Right lobe of liver (tissue), 6 donors: ENCODE measurements around the gene LRRC10B. TPM values are rescaled to one million over a fixed set of nuclear protein-coding genes. Genes with fewer than 3 reads are reported as not detected.
"Not testable (repeated sequence)": the region's sequence is repeated elsewhere in the genome, so short reads cannot be mapped to it uniquely, and the experiment has no call there.

Experiments used
- ATAC-seq, 4 donors: fragments of 200-7000 bp; cut with Tn5 transposase; one replicate each; pipeline ENCODE4 v1.9.1; 2020; ENCODE audit warnings: mild to moderate bottlenecking in 4 of 4, moderate library complexity in 4 of 4
- DNase-seq, 3 donors: peaks; one replicate each; pipeline ENCODE4 v3.0.0-alpha.2; 2020
- H3K27ac ChIP-seq, 3 donors: fragments of 200-600 bp; one replicate each; pipeline ENCODE4 v1.8.0; 2022
- H3K27me3 ChIP-seq, 2 donors: fragments of 200-600 bp; one replicate each; pipeline ENCODE4 v1.8.0; 2022
- H3K36me3 ChIP-seq, 4 donors: fragments of 200-600 bp; sonication (generic) in 1 of 4; one replicate each; pipeline versions ENCODE4 v1.5.1 to v1.8.0; 2017 to 2022; ENCODE audit warnings: control low read depth in 1 of 4
- H3K4me1 ChIP-seq, 4 donors: fragments of 200-600 bp; sonication (generic) in 1 of 4; one replicate each; pipeline versions ENCODE4 v1.5.1 to v1.8.0; 2017 to 2022; ENCODE audit warnings: control low read depth in 1 of 4
- H3K4me3 ChIP-seq, 3 donors: fragments of 200-600 bp; one replicate each; pipeline ENCODE4 v1.8.0; 2022
- H3K9me3 ChIP-seq, 4 donors: fragments of 200-600 bp; sonication (generic) in 1 of 4; one replicate each; pipeline versions ENCODE4 v1.5.1 to v1.8.0; 2017 to 2022; ENCODE audit warnings: control low read depth in 1 of 4
- CTCF ChIP-seq, 4 donors: fragments of 200-600 bp in 3 of 4; fragments of 450-650 bp in 1 of 4; IDR thresholded peaks; one replicate each; pipeline versions ENCODE4 v1.5.1 to v1.8.0; 2016 to 2022; ENCODE audit warnings: antibody characterized with exemption in 4 of 4, mild to moderate bottlenecking in 2 of 4
- POLR2A ChIP-seq: fragments of 450-650 bp; IDR thresholded peaks from one replicate; pipeline ENCODE4 v1.6.1; 2017; ENCODE audit warnings: antibody characterized with exemption, mild to moderate bottlenecking
- WGBS: methylation state at CpG from one replicate; pipeline ENCODE4 v1.1.6; 2018; ENCODE audit warnings: low coverage, low lambda C conversion rate; ENCODE audit not compliant: insufficient coverage; ENCODE audit errors: missing lambda C conversion rate; 5-methylcytosine and 5-hydroxymethylcytosine counted together
- intact Hi-C, 2 donors: fragments of 100-400 bp; cut with DNase I; formaldehyde crosslinking; loops; one replicate each; pipeline versions ENCODE4 v1.11.2 to v1.14.1; 2022
- long read RNA-seq: library from polyadenylated mRNA; unstranded; transcript quantifications from one replicate; pipeline ENCODE4 v2.0.0, GENCODE V29; 2019
- total RNA-seq, 6 experiments: library from RNA; depleted of rRNA in 2 of 6; stranded (reverse); fragments of >200 nt in 2 of 6; fragmentation: NEBNext Ultra II Directional in 3 of 6; extraction: Animal tissue kit (Norgen Biotek cat#: 25700) in 3 of 6; gene quantifications; one replicate each; pipeline versions ENCODE4 v1.1.0 to v1.2.4, GENCODE V29; 2016 to 2023
- donor health status: DM: no; HTN: yes; CAD: no.
- donor health status: DM: no; HTN: no; CAD: no.
- donor health status: DM: no; HTN: no; CAD: no.
- donor health status: DM: no; HTN: yes; CAD: no.
- donor health status: DM: no; HTN: yes; CAD: no.

The LRRC10B gene
- not detected for total RNA-seq
- long read RNA-seq = 0 reads

GRCh38 chr11:61507962-61508861 lies at the start of gene LRRC10B:
Gene LRRC10B (plus strand): TSS chr11:61508749. CDS start chr11:61508999, 250 bp downstream.
- peaks cover 0 to 9% (median 0%) of the 10 kb centered on the region in 4 donors for H3K4me1 ChIP-seq
- peak within 1 kb of the TSS in 1 of 3 donors; percentile 5 for H3K4me3 ChIP-seq
- no peaks in the 10 kb centered on the region for H3K9me3 ChIP-seq
- ATAC-seq (peak in 2 of 4 donors; percentile 5 to 33), DNase-seq (no peak)
- TF ChIP-seq POLR2A (no peak), CTCF (IDR thresholded peaks at IDR 0.05) (no peak)
- H3K27ac ChIP-seq = no peak within 1 kb of the TSS
- intact Hi-C loops = no loop called here
- no peaks in the 10 kb centered on the region for H3K27me3 ChIP-seq
- no peaks in the 10 kb centered on the region for H3K36me3 ChIP-seq
- 13% methylated on average over 5 of the region's 74 CpGs for WGBS

- no peak for DNase-seq
- no peaks in the 10 kb centered on the region for H3K27me3 ChIP-seq
- intact Hi-C loops = no loop called here
- no peak overlapping the region for H3K4me3 ChIP-seq
- no peak for TF ChIP-seq CTCF (IDR thresholded peaks at IDR 0.05)
- TF ChIP-seq POLR2A = no peak
- ATAC-seq = no peak
- WGBS = 65% methylated on average over 2 of the region's 3 CpGs
- H3K36me3 ChIP-seq = no peaks in the 10 kb centered on the region
- no peak overlapping the region for H3K27ac ChIP-seq
- H3K4me1 ChIP-seq = no peaks in the 10 kb centered on the region
- H3K9me3 ChIP-seq = no peaks in the 10 kb centered on the region
Observed at GRCh38 chr11:61460474-61460881, 48.1 kb upstream of the LRRC10B start.

GRCh38 chr11:61460986-61461385 lies 47.6 kb upstream of the LRRC10B start:
- no peak overlapping the region for H3K27ac ChIP-seq
- DNase-seq (no peak), ATAC-seq (peak; percentile 29 to 48 (median 44))
- no peaks in the 10 kb centered on the region for H3K27me3 ChIP-seq
- H3K4me1 ChIP-seq = no peaks in the 10 kb centered on the region
- H3K9me3 ChIP-seq = no peaks in the 10 kb centered on the region
- H3K36me3 ChIP-seq = no peaks in the 10 kb centered on the region
- 65% methylated on average over 5 of the region's 5 CpGs for WGBS
- H3K4me3 ChIP-seq = no peak overlapping the region
- intact Hi-C loops = no loop called here
- TF ChIP-seq POLR2A (no peak), CTCF (IDR thresholded peaks at IDR 0.05) (peak in 2 of 4 donors; percentile 6 to 10)

- ATAC-seq, H3K4me3 ChIP-seq, H3K27me3 ChIP-seq, DNase-seq, H3K27ac ChIP-seq, H3K9me3 ChIP-seq, H3K4me1 ChIP-seq, H3K36me3 ChIP-seq, intact Hi-C loops: not testable (repeated sequence)
- 63% methylated on average over 3 of the region's 6 CpGs for WGBS
Observed at GRCh38 chr11:61467602-61468001, 40.9 kb upstream of the LRRC10B start.

GRCh38 chr11:61468002-61468401 lies 40.5 kb upstream of the LRRC10B start:
- H3K36me3 ChIP-seq = no peaks in the 10 kb centered on the region
- intact Hi-C loops = no loop called here
- no peaks in the 10 kb centered on the region for H3K9me3 ChIP-seq
- no peak overlapping the region for H3K4me3 ChIP-seq
- no peaks in the 10 kb centered on the region for H3K4me1 ChIP-seq
- ATAC-seq (peak in 1 of 4 donors; percentile 15), DNase-seq (no peak)
- WGBS = 57% methylated on average over 3 of the region's 7 CpGs
- no peaks in the 10 kb centered on the region for H3K27me3 ChIP-seq
- H3K27ac ChIP-seq = no peak overlapping the region
- TF ChIP-seq POLR2A = no peak
- TF ChIP-seq CTCF (IDR thresholded peaks at IDR 0.05) = no peak
